Mesothelial cell of epicardium (in vitro differentiated cells): ENCODE results near the gene GET4. TPM values are rescaled to one million over a fixed set of nuclear protein-coding genes. Genes with fewer than 3 reads are reported as not detected.

ENCODE experiments used
- DNase-seq, 2 experiments: peaks; one replicate each; pipeline ENCODE4 v3.0.0; 2021; ENCODE audit warnings: low spot score in 2 of 2; ENCODE audit not compliant: unreplicated experiment in 2 of 2
- H3K27ac Mint-ChIP-seq: 2 replicates; pipeline ENCODE4 v1.8.0; 2021; ENCODE audit warnings: mixed read lengths
- H3K27me3 Mint-ChIP-seq: 2 replicates; pipeline ENCODE4 v1.8.0; 2021; ENCODE audit warnings: low read depth, mixed read lengths
- H3K36me3 Mint-ChIP-seq: 2 replicates; pipeline ENCODE4 v1.8.0; 2021; ENCODE audit warnings: mixed read lengths
- H3K4me1 Mint-ChIP-seq: 2 replicates; pipeline ENCODE4 v1.8.0; 2021; ENCODE audit warnings: mixed read lengths
- H3K4me3 Mint-ChIP-seq: 2 replicates; pipeline ENCODE4 v1.8.0; 2021; ENCODE audit warnings: mild to moderate bottlenecking, moderate library complexity, mixed read lengths
- H3K9me3 Mint-ChIP-seq: 2 replicates; pipeline ENCODE4 v1.8.0; 2021; ENCODE audit warnings: mixed read lengths
- CTCF ChIP-seq: fragments of 200-600 bp; sonication (generic); IDR thresholded peaks from one replicate; pipeline ENCODE4 v1.5.0; 2021; ENCODE audit warnings: antibody characterized with exemption; ENCODE audit not compliant: unreplicated experiment
- total RNA-seq: library from RNA; stranded (reverse); gene quantifications from 3 replicates; pipeline ENCODE4 v1.2.1, GENCODE V29; 2021

The GET4 gene
- total RNA-seq, 1 donor from 2014 or later, result 77.6 TPM

- H3K36me3 Mint-ChIP-seq, result peaks cover 26% of the 10 kb centered on the region
- H3K9me3 Mint-ChIP-seq, result no peaks in the 10 kb centered on the region
- H3K27ac Mint-ChIP-seq, result peak overlapping the region; percentile 95
- no peak overlapping the region for H3K4me3 Mint-ChIP-seq
- DNase-seq, result no peak
- H3K27me3 Mint-ChIP-seq, result no peaks in the 10 kb centered on the region
- TF ChIP-seq CTCF, result no peak
- H3K4me1 Mint-ChIP-seq, result peaks cover 22% of the 10 kb centered on the region
Measured at GRCh38 chr7:874031-874749, 2.2 kb upstream of the GET4 start.

- DNase-seq, result no peak
- Mint-ChIP-seq H3K4me1 (peaks cover 24% of the 10 kb centered on the region), H3K27ac (peak overlapping the region; percentile 95), H3K4me3 (no peak overlapping the region), H3K27me3 (no peaks in the 10 kb centered on the region), H3K9me3 (no peaks in the 10 kb centered on the region), H3K36me3 (peaks cover 21% of the 10 kb centered on the region)
- TF ChIP-seq CTCF, result no peak
Measured at GRCh38 chr7:875051-875450, 1.3 kb upstream of the GET4 start.

GRCh38 chr7:875476-876076 is 778 bp upstream of the GET4 start:
- H3K27ac Mint-ChIP-seq, result peak overlapping the region; percentile 95
- no peaks in the 10 kb centered on the region for H3K9me3 Mint-ChIP-seq
- no peak for TF ChIP-seq CTCF
- H3K4me3 Mint-ChIP-seq, result no peak overlapping the region
- H3K4me1 Mint-ChIP-seq, result peaks cover 24% of the 10 kb centered on the region
- H3K36me3 Mint-ChIP-seq, result peaks cover 20% of the 10 kb centered on the region
- H3K27me3 Mint-ChIP-seq, result no peaks in the 10 kb centered on the region
- DNase-seq, result no peak

- H3K9me3 Mint-ChIP-seq, result no peaks in the 10 kb centered on the region
- H3K4me3 Mint-ChIP-seq, result peak overlapping the region; percentile 87
- no peak for TF ChIP-seq CTCF
- no peaks in the 10 kb centered on the region for H3K27me3 Mint-ChIP-seq
- peak overlapping the region; percentile 93 for H3K27ac Mint-ChIP-seq
- H3K4me1 Mint-ChIP-seq, result peaks cover 24% of the 10 kb centered on the region
- DNase-seq, result no peak
- H3K36me3 Mint-ChIP-seq, result peaks cover 13% of the 10 kb centered on the region
Measured at GRCh38 chr7:876972-877311, 588 bp downstream of the GET4 start.

- no peak for TF ChIP-seq CTCF
- DNase-seq, result no peak
- Mint-ChIP-seq H3K36me3 (peaks cover 7% of the 10 kb centered on the region), H3K4me3 (peak overlapping the region; percentile 87), H3K27me3 (no peaks in the 10 kb centered on the region), H3K4me1 (peaks cover 24% of the 10 kb centered on the region), H3K27ac (peak overlapping the region; percentile 93), H3K9me3 (no peaks in the 10 kb centered on the region)
Measured at GRCh38 chr7:877312-878232, 1.2 kb downstream of the GET4 start.
